ENCODE measurements around the gene COL8A2.
A peak's percentile ranks its signal among the peaks of the same experiment; 100 is the strongest.

The COL8A2 gene

GRCh38 chr1:36085126-36085525 is 39.9 kb downstream of the COL8A2 start:
- H3K36me3 Mint-ChIP-seq (ENCODE audit: insufficient read depth) = peaks cover 14% of the 10 kb centered on the region
- H3K4me1 Mint-ChIP-seq (ENCODE audit: low read depth in 2 of 2) = peaks cover 10 to 13% of the 10 kb centered on the region in 2 donors
- ATAC-seq (replicated peaks) = no peak
- H3K4me3 Mint-ChIP-seq = no peak overlapping the region
- peaks cover 30 to 53% of the 10 kb centered on the region in 2 donors for H3K27me3 Mint-ChIP-seq
- H3K9me3 Mint-ChIP-seq = no peaks in the 10 kb centered on the region
- no peak for DNase-seq
- H3K27ac Mint-ChIP-seq = no peak overlapping the region

DNA sequence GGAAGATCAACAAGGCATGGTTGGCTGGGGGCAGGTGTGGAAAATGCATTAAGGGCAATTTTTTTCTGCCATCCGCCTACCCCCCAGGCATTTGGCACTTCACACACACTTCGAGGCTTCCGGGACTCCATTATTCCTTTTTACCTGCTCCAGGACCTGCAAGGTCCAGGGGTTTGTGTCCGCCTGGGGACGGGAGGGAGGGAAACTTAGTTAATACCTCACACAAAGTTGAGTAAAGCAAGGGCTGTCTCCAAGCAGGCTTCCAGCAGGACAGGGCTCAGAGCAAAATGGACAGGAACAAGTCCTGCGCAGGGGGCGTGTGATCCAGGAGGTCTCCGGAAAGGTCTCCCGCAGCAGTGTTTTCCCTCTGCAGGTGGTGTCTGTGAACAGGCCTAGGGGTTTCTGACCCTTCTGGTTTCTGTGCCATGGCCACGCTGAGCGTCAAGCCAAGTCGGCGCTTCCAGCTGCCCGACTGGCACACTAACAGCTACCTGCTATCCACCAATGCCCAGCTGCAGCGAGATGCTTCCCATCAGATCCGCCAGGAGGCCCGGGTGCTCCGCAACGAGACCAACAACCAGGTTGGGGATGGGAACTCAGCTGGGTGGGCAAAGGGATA is 40.4 kb downstream of the COL8A2 start:
- ATAC-seq (replicated peaks) (no peak), DNase-seq (no peak)
- Mint-ChIP-seq H3K4me1 (ENCODE audit: low read depth in 2 of 2) (peaks cover 5 to 9% of the 10 kb centered on the region in 2 donors), H3K4me3 (no peak overlapping the region), H3K27me3 (peaks cover 30 to 53% of the 10 kb centered on the region in 2 donors), H3K36me3 (ENCODE audit: insufficient read depth) (peaks cover 12% of the 10 kb centered on the region), H3K27ac (no peak overlapping the region), H3K9me3 (no peaks in the 10 kb centered on the region)

DNA sequence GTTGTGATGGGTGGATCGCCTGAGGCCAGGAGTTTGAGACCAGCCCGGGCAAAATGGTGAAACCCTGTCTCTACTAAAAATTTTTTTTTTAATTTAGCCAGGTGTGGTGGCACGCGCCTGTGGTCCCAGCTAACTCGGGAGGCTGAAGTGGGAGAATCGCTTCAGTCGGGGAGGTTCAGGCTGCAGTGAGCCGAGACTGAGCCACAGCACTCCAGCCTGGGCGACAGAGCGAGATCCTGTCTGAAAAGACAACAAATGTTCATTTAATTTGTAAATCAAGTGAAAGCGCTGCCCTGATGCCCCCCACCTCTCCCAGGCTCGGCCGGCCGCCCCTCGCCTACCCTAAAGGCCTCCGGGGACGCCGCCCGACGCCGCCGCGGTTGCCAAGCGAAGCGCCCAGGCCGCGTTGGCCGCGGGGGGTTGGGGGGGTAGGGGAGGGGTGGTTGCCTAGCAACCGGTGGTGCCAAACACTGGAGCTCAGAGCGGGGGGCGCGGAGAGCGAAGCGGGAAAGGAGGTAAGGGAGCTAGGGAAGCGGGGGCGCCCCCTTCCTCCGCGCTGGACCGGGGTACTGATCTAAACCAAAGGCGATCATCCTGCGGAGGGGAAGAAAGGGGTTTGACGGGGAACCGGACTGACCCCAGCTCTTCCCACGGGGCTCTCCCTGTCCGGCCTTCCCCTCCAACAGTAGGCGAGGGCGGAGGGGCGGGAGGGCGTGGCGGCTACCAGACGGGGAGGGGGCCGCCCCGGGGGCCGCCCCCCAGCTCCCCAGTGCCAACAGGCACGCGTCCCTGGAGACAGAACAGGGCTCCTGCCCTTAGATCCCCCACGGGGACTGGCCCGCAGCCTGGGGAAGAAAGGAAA is 41.2 kb downstream of the COL8A2 start, which contains the start of gene TEKT2:
Gene TEKT2 (plus strand): TSS at position 460 of the 862 bp plus-strand sequence. CDS start 828 bp downstream, outside the sequence.
- Mint-ChIP-seq H3K27me3 (peaks cover 30 to 53% of the 10 kb centered on the region in 2 donors), H3K9me3 (no peaks in the 10 kb centered on the region), H3K36me3 (ENCODE audit: insufficient read depth) (peaks cover 8% of the 10 kb centered on the region), H3K27ac (peak within 1 kb of the TSS in 1 of 2 donors; percentile 49), H3K4me1 (ENCODE audit: low read depth in 2 of 2) (peaks cover 0 to 3% of the 10 kb centered on the region in 2 donors), H3K4me3 (no peak within 1 kb of the TSS)
- DNase-seq (no peak), ATAC-seq (replicated peaks) (no peak)

- Mint-ChIP-seq H3K4me1 (ENCODE audit: low read depth in 2 of 2) (peaks cover 0 to 3% of the 10 kb centered on the region in 2 donors), H3K27me3 (peaks cover 30 to 53% of the 10 kb centered on the region in 2 donors), H3K9me3 (no peaks in the 10 kb centered on the region), H3K4me3 (no peak overlapping the region), H3K36me3 (ENCODE audit: insufficient read depth) (peaks cover 3% of the 10 kb centered on the region), H3K27ac (peak overlapping the region in 1 of 2 donors; percentile 49)
- DNase-seq = no peak
- ATAC-seq (replicated peaks) = no peak
Observed at GRCh38 chr1:36083219-36083618, 41.8 kb downstream of the COL8A2 start.

- Mint-ChIP-seq H3K36me3 (ENCODE audit: insufficient read depth) (peaks cover 3% of the 10 kb centered on the region), H3K4me1 (ENCODE audit: low read depth in 2 of 2) (peaks cover 0 to under 1% of the 10 kb centered on the region in 2 donors), H3K27me3 (peaks cover 28 to 49% of the 10 kb centered on the region in 2 donors), H3K9me3 (no peaks in the 10 kb centered on the region), H3K27ac (no peak overlapping the region), H3K4me3 (no peak overlapping the region)
- DNase-seq (no peak), ATAC-seq (replicated peaks) (no peak)
Observed at GRCh38 chr1:36081926-36082485, 43.0 kb downstream of the COL8A2 start.

DNA sequence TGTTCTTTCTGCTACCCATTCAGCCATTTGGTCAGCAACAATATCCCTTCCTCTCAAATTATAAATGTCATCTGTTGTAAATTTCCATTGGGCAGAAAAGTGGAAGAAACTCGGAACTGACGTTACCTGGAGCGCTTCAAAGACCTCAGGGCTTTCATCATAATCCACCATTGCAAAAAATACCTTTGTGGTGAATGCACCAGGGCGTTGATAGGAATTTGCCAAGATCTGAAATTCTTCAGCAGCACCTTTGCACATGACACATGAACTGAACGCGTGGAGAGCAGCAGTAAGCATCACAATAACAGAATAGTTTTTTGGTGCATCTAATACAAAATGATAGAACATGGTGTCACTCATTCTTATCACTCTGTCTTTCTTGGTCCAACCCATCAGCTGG is 44.2 kb downstream of the COL8A2 start:
- Mint-ChIP-seq H3K27me3 (peaks cover 19 to 37% of the 10 kb centered on the region in 2 donors), H3K27ac (no peak overlapping the region), H3K36me3 (ENCODE audit: insufficient read depth) (peaks cover 3% of the 10 kb centered on the region), H3K4me1 (ENCODE audit: low read depth in 2 of 2) (no peaks in the 10 kb centered on the region), H3K9me3 (no peaks in the 10 kb centered on the region), H3K4me3 (no peak overlapping the region)
- no peak for DNase-seq
- ATAC-seq (replicated peaks) = no peak

GRCh38 chr1:36080236-36080635 is 44.8 kb downstream of the COL8A2 start:
- no peak for DNase-seq
- Mint-ChIP-seq H3K4me3 (no peak overlapping the region), H3K36me3 (ENCODE audit: insufficient read depth) (peaks cover 2% of the 10 kb centered on the region), H3K9me3 (no peaks in the 10 kb centered on the region), H3K4me1 (ENCODE audit: low read depth in 2 of 2) (no peaks in the 10 kb centered on the region), H3K27me3 (peaks cover 19 to 32% of the 10 kb centered on the region in 2 donors), H3K27ac (no peak overlapping the region)
- ATAC-seq (replicated peaks) = no peak

DNA sequence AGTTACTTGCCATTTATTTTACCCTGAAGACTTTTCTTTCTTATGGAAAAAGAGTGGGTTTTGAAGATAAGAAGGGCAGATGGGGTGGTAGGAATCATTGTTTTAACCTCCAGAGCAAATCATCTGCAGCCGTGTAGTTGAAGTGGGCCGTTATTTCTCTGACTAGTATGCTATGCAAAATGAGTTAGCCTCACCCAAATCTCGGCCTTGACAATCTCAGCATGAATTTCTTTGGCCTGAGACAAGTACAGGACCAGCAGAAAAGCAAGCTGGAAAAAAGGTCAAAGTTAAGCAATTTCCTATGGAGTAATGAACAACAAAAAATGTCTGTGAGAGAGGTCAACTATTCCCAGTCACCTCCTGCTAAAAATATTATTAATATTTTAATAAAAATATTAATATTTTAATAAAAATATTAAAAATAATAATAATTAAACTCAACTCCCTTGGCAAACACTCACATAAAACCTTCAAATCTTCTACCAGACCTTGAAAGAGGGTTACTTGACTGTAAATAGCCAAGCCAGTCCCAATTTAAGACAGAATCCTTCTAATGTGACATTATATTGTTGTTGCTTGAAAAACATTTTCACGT is 47.9 kb downstream of the COL8A2 start:
- no peak for ATAC-seq (replicated peaks)
- H3K4me1 Mint-ChIP-seq (ENCODE audit: low read depth in 2 of 2) = no peaks in the 10 kb centered on the region
- H3K9me3 Mint-ChIP-seq = no peaks in the 10 kb centered on the region
- peaks cover 13 to 16% of the 10 kb centered on the region in 2 donors for H3K27me3 Mint-ChIP-seq
- no peak overlapping the region for H3K27ac Mint-ChIP-seq
- no peaks in the 10 kb centered on the region for H3K36me3 Mint-ChIP-seq (ENCODE audit: insufficient read depth)
- DNase-seq = no peak
- H3K4me3 Mint-ChIP-seq = no peak overlapping the region

DNA sequence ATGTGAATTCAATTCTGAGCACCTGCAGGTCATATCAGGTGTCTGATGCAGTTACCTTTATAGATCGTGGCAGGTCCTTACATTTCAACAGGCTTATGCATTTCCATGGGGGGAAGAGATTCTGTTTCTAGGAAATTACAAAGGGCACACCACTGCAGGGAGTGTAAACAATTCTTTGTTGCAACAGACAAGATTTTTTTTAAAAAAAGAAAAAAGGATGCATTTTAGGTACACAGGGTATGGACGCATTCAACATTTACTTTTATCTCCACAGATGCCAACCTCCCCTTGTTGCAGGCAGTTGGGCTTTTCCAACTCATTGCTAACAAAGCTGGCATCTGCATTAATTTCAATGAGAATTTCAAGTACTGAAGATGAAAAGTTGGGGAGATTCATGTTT is 54.7 kb downstream of the COL8A2 start:
- DNase-seq (no peak), ATAC-seq (replicated peaks) (no peak)
- no peak overlapping the region for H3K27ac Mint-ChIP-seq
- H3K4me3 Mint-ChIP-seq = no peak overlapping the region
- H3K4me1 Mint-ChIP-seq (ENCODE audit: low read depth in 2 of 2) = no peaks in the 10 kb centered on the region
- H3K27me3 Mint-ChIP-seq = no peaks in the 10 kb centered on the region
- no peaks in the 10 kb centered on the region for H3K9me3 Mint-ChIP-seq
- H3K36me3 Mint-ChIP-seq (ENCODE audit: insufficient read depth) = peaks cover 3% of the 10 kb centered on the region

GRCh38 chr1:36068866-36069265 is 56.2 kb downstream of the COL8A2 start:
- no peak for ATAC-seq (replicated peaks)
- no peak overlapping the region for H3K27ac Mint-ChIP-seq
- no peaks in the 10 kb centered on the region for H3K27me3 Mint-ChIP-seq
- no peak for DNase-seq
- peaks cover 3% of the 10 kb centered on the region for H3K36me3 Mint-ChIP-seq (ENCODE audit: insufficient read depth)
- H3K4me1 Mint-ChIP-seq (ENCODE audit: low read depth in 2 of 2) = no peaks in the 10 kb centered on the region
- H3K9me3 Mint-ChIP-seq = no peaks in the 10 kb centered on the region
- H3K4me3 Mint-ChIP-seq = no peak overlapping the region

DNA sequence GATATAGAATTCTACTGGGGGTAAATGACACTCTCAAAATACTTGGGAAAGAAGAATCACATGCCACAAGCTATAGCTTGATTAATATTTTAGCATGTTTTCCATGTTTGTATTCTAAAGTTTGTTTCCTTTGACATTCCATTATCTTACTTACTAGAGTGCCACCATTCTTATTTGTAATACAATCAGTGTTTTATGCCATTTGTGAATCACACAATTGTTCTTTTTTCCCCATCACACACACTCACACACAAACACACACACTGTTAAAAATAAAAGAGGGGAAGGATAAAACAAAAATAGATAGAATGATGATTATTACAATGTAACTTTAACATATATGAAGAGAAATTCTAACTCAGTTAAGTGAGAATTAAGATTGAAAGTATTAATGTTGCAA is 57.2 kb downstream of the COL8A2 start:
- no peaks in the 10 kb centered on the region for H3K4me1 Mint-ChIP-seq (ENCODE audit: low read depth in 2 of 2)
- peak overlapping the region in 1 of 2 donors; percentile 73 for H3K27ac Mint-ChIP-seq
- H3K36me3 Mint-ChIP-seq (ENCODE audit: insufficient read depth) = peaks cover 3% of the 10 kb centered on the region
- H3K27me3 Mint-ChIP-seq = no peaks in the 10 kb centered on the region
- ATAC-seq (replicated peaks) (no peak), DNase-seq (no peak)
- no peak overlapping the region for H3K4me3 Mint-ChIP-seq
- no peaks in the 10 kb centered on the region for H3K9me3 Mint-ChIP-seq

GRCh38 chr1:36062315-36062714 is 62.7 kb downstream of the COL8A2 start:
- Mint-ChIP-seq H3K27ac (no peak overlapping the region), H3K36me3 (ENCODE audit: insufficient read depth) (peaks cover 9% of the 10 kb centered on the region), H3K4me3 (no peak overlapping the region), H3K4me1 (ENCODE audit: low read depth in 2 of 2) (no peaks in the 10 kb centered on the region), H3K27me3 (no peaks in the 10 kb centered on the region), H3K9me3 (no peaks in the 10 kb centered on the region)
- DNase-seq (no peak), ATAC-seq (replicated peaks) (no peak)

GRCh38 chr1:36055706-36056105 is 69.3 kb downstream of the COL8A2 start:
- no peaks in the 10 kb centered on the region for H3K27me3 Mint-ChIP-seq
- no peaks in the 10 kb centered on the region for H3K4me1 Mint-ChIP-seq (ENCODE audit: low read depth in 2 of 2)
- ATAC-seq (replicated peaks) = no peak
- no peak for DNase-seq
- no peaks in the 10 kb centered on the region for H3K9me3 Mint-ChIP-seq
- H3K4me3 Mint-ChIP-seq = no peak overlapping the region
- no peak overlapping the region for H3K27ac Mint-ChIP-seq
- peaks cover 11% of the 10 kb centered on the region for H3K36me3 Mint-ChIP-seq (ENCODE audit: insufficient read depth)

Data from effector memory CD8-positive, alpha-beta T cell (primary cell).